ENCODE measurements around the gene GOLGA8N. TPM values are rescaled to one million over a fixed set of nuclear protein-coding genes. Genes with fewer than 3 reads are reported as not detected.
A peak's percentile ranks its signal among the peaks of the same experiment; 100 is the strongest.
"Not testable (repeated sequence)": the region's sequence is repeated elsewhere in the genome, so short reads cannot be mapped to it uniquely, and the experiment has no call there.

The GOLGA8N gene
- total RNA-seq (2021; ENCODE audit: unreplicated experiment): 2.4 TPM
- polyA plus RNA-seq (2012): 1.7 and 2.3 TPM in 2 replicates
- percentile 29 among the genes with signal in this experiment for Bru-seq, nascent RNA
- percentile 57 among the genes with signal in this experiment for BruChase-seq, experiment 1, labeled RNA remaining after a 6-hour chase
- BruChase-seq, experiment 2, labeled RNA remaining after a 2-hour chase: percentile 44 among the genes with signal in this experiment
- long read RNA-seq: 0 reads

DNA sequence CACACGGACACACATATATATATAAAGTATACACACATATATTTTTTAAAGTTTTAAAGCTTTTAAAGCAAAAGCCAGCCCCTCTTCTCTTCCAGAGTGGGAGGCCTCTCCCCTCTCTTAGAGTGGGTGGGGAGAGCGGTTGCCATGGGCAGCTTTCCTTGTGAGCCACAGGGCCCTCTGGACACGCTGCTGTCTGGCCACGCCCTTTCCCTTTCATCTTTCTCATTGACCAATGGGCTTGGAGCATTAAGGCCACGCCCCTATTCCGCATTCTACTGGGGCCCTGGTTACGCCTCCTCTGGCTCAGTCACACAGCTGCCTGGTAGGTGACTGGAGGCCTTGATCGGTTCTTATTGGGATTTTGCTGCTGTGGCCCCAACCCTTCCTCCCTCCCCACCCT is at the start of gene GOLGA8N:
GOLGA8N (plus strand) TSS at position 306 of the 400 bp plus-strand sequence.
- RAD21 ChIA-PET (ENCODE audit: low non-redundant PET in 1 of 2, low total read pairs in 2 of 2, uncharacterized antibody in 2 of 2, unreplicated experiment in 2 of 2); H3K27me3 ChIP-seq (ENCODE audit: insufficient read depth, low read length); H3K36me3 ChIP-seq (ENCODE audit: control insufficient read depth in 1 of 2, insufficient read depth in 2 of 2, low read length in 2 of 2); H3K9me2 ChIP-seq (ENCODE audit: insufficient read depth); H3K9ac ChIP-seq (ENCODE audit: low read length); H4K20me1 ChIP-seq (ENCODE audit: insufficient read depth); DNase-seq (ENCODE audit: low read depth, low spot score); H3K4me2 ChIP-seq (ENCODE audit: low read length); H3K79me2 ChIP-seq (ENCODE audit: insufficient read depth, low read length); POLR2A ChIA-PET; ATAC-seq; intact Hi-C loops (cut with micrococcal nuclease); H3K4me3 ChIP-seq (replicated peaks in 1 of 2; ENCODE audit: low read depth in 1 of 2, low read length in 2 of 2); H3K27ac ChIP-seq (ENCODE audit: low read depth, low read length); H3K4me1 ChIP-seq (ENCODE audit: control insufficient read depth in 1 of 2, insufficient read depth in 2 of 2, low read length in 2 of 2); BruUV-seq (replicated peaks); CTCF ChIA-PET; H2AFZ ChIP-seq (ENCODE audit: low read depth, low read length, poor library complexity, severe bottlenecking); H3K9me3 ChIP-seq (ENCODE audit: control insufficient read depth in 1 of 2, insufficient read depth in 1 of 2, low read depth in 1 of 2, low read length in 2 of 2): not testable (repeated sequence)

DNA sequence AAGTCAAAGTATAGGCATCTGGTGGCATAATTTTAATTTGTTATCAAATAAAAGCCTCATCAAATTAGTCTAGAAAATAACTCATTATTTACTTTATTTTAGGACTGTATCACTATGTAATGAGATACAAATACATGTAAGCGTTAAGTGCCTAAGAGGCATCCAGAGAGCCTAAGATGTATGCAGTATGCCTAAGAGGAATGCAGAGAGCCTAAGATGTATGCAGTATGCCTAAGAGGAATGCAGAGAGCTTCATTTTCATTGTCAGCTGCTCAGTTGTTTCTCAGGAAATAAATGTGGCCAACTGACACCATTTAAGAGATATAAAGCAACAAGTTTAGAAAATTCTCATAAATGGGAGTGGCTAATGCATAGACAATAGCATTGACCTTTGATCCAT is 49.8 kb upstream of the GOLGA8N start:
- RAD21 ChIA-PET (ENCODE audit: low non-redundant PET in 1 of 2, low total read pairs in 2 of 2, uncharacterized antibody in 2 of 2, unreplicated experiment in 2 of 2); POLR2A ChIA-PET; BruUV-seq (replicated peaks): not testable (repeated sequence)

DNA sequence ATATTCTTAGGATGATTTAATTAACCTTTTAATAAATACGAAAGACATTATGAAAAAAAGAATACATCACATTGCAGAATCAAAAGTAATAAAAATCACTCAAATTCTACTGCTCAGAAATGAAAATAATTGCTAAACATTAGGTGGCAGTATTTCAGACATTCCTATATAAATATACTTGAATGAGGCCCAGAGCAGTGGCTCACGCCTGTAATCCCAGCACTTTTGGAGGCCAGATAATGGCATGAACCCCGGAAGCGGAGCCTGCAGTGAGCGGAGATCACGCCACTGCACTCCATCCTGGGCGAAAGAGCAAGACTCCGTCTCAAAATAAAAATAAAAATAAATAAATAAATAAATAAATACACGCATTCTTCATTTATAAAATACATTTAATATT is 48.1 kb upstream of the GOLGA8N start:
- RAD21 ChIA-PET (ENCODE audit: low non-redundant PET in 1 of 2, low total read pairs in 2 of 2, uncharacterized antibody in 2 of 2, unreplicated experiment in 2 of 2); H3K9me3 ChIP-seq (ENCODE audit: control insufficient read depth in 1 of 2, insufficient read depth in 1 of 2, low read depth in 1 of 2, low read length in 2 of 2); H3K4me3 ChIP-seq (replicated peaks in 1 of 2; ENCODE audit: low read depth in 1 of 2, low read length in 2 of 2); BruUV-seq (replicated peaks); H3K27ac ChIP-seq (ENCODE audit: low read depth, low read length); POLR2A ChIA-PET; intact Hi-C loops (cut with micrococcal nuclease); H3K79me2 ChIP-seq (ENCODE audit: insufficient read depth, low read length); H3K9ac ChIP-seq (ENCODE audit: low read length); H2AFZ ChIP-seq (ENCODE audit: low read depth, low read length, poor library complexity, severe bottlenecking); H3K4me1 ChIP-seq (ENCODE audit: control insufficient read depth in 1 of 2, insufficient read depth in 2 of 2, low read length in 2 of 2); H3K9me2 ChIP-seq (ENCODE audit: insufficient read depth); H4K20me1 ChIP-seq (ENCODE audit: insufficient read depth); H3K36me3 ChIP-seq (ENCODE audit: control insufficient read depth in 1 of 2, insufficient read depth in 2 of 2, low read length in 2 of 2); H3K27me3 ChIP-seq (ENCODE audit: insufficient read depth, low read length); DNase-seq (ENCODE audit: low read depth, low spot score); H3K4me2 ChIP-seq (ENCODE audit: low read length); CTCF ChIA-PET: not testable (repeated sequence)
- peak; percentile 74 for ATAC-seq

More for the DNA sequence above, 49.8 kb upstream of the GOLGA8N start:
- H3K9me2 ChIP-seq (ENCODE audit: insufficient read depth); H3K4me1 ChIP-seq (ENCODE audit: control insufficient read depth in 1 of 2, insufficient read depth in 2 of 2, low read length in 2 of 2); H3K36me3 ChIP-seq (ENCODE audit: control insufficient read depth in 1 of 2, insufficient read depth in 2 of 2, low read length in 2 of 2); H3K27me3 ChIP-seq (ENCODE audit: insufficient read depth, low read length); H2AFZ ChIP-seq (ENCODE audit: low read depth, low read length, poor library complexity, severe bottlenecking); ATAC-seq; H3K4me2 ChIP-seq (ENCODE audit: low read length); H3K4me3 ChIP-seq (replicated peaks in 1 of 2; ENCODE audit: low read depth in 1 of 2, low read length in 2 of 2); DNase-seq (ENCODE audit: low read depth, low spot score); H3K9me3 ChIP-seq (ENCODE audit: control insufficient read depth in 1 of 2, insufficient read depth in 1 of 2, low read depth in 1 of 2, low read length in 2 of 2); intact Hi-C loops (cut with micrococcal nuclease); H3K9ac ChIP-seq (ENCODE audit: low read length); H3K27ac ChIP-seq (ENCODE audit: low read depth, low read length); H4K20me1 ChIP-seq (ENCODE audit: insufficient read depth); CTCF ChIA-PET; H3K79me2 ChIP-seq (ENCODE audit: insufficient read depth, low read length): not testable (repeated sequence)

DNA sequence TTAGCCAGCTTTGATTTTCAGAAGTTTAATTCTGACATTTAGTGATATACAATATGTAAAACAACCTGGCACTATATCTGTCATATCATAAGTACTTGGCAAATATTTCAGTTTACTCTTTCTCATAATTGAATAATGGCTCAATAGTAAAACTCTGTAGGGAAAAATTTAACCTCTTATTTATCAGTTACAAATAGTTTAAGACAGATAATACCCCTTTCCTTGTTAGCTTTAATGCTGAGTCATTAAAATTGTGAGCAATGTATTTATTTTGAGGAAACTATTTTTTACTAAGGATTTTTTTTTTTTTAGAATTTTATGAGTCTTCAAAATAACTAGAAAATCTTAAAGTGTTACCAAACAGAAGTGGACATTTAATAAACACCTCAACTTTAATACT is 38.7 kb upstream of the GOLGA8N start:
- not testable (repeated sequence) for H3K27ac ChIP-seq (ENCODE audit: low read depth, low read length)

More for the DNA sequence above, 38.7 kb upstream of the GOLGA8N start:
- H3K9me2 ChIP-seq (ENCODE audit: insufficient read depth); DNase-seq (ENCODE audit: low read depth, low spot score); H3K27me3 ChIP-seq (ENCODE audit: insufficient read depth, low read length); CTCF ChIA-PET; intact Hi-C loops (cut with micrococcal nuclease); H3K36me3 ChIP-seq (ENCODE audit: control insufficient read depth in 1 of 2, insufficient read depth in 2 of 2, low read length in 2 of 2); H4K20me1 ChIP-seq (ENCODE audit: insufficient read depth); H3K4me2 ChIP-seq (ENCODE audit: low read length); H3K9me3 ChIP-seq (ENCODE audit: control insufficient read depth in 1 of 2, insufficient read depth in 1 of 2, low read depth in 1 of 2, low read length in 2 of 2); BruUV-seq (replicated peaks); H3K9ac ChIP-seq (ENCODE audit: low read length); H3K79me2 ChIP-seq (ENCODE audit: insufficient read depth, low read length); RAD21 ChIA-PET (ENCODE audit: low non-redundant PET in 1 of 2, low total read pairs in 2 of 2, uncharacterized antibody in 2 of 2, unreplicated experiment in 2 of 2); H3K4me1 ChIP-seq (ENCODE audit: control insufficient read depth in 1 of 2, insufficient read depth in 2 of 2, low read length in 2 of 2); POLR2A ChIA-PET; H2AFZ ChIP-seq (ENCODE audit: low read depth, low read length, poor library complexity, severe bottlenecking); ATAC-seq; H3K4me3 ChIP-seq (replicated peaks in 1 of 2; ENCODE audit: low read depth in 1 of 2, low read length in 2 of 2): not testable (repeated sequence)

Data from HCT116 (cell line).